K562 (cell line): ENCODE data around the gene EXT2.

Experiments used
- CHD2 ChIP-seq: IDR thresholded peaks from 2 replicates; pipeline ENCODE4 v1.6.1; 2011; ENCODE audit warnings: low read depth, low read length
- FOXJ3 ChIP-seq: sonication (generic); formaldehyde crosslinking; IDR thresholded peaks from 2 replicates; pipeline ENCODE4 v1.4.0; 2020; ENCODE audit warnings: mild to moderate bottlenecking, missing genetic modification reagents
- SIN3B ChIP-seq: fragments of 450-650 bp; IDR thresholded peaks from 2 replicates; pipeline ENCODE4 v1.6.1; 2017; ENCODE audit warnings: low read depth, mild to moderate bottlenecking, moderate library complexity
- USF2 ChIP-seq: sonication (generic); formaldehyde crosslinking; IDR thresholded peaks from 2 replicates; pipeline ENCODE4 v1.5.0; 2020; ENCODE audit warnings: missing genetic modification reagents
- ZNF184 ChIP-seq: sonication (generic); formaldehyde crosslinking; IDR thresholded peaks from 2 replicates; pipeline ENCODE4 v1.5.0; 2020; ENCODE audit warnings: missing genetic modification reagents

DNA sequence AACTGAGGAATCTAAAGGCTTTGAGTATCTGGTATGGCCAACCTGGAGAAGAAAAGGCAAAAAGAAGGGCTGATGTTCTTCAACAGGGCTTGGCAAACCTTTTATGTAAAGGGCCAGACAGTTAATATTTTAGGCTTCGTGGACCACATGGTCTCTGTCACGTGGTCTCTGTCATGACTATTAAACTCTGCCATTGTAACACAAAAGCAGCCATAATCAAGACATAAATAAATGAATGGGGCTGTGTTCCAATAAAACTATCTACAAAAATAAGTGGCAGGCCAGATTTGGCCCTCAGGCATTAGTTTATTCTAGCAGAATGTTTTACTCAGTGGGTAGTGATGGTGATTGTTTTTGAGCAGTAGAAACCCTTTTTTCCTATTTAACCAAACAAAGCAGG lies 48.2 kb upstream of the EXT2 start:
- TF ChIP-seq SIN3B (no peak), CHD2 (no peak), FOXJ3 (CRISPR knock-in tag) (no peak), ZNF184 (no peak), USF2 (CRISPR knock-in tag) (0 out of 2 replicates have a peak, but pooled peaks have one; percentile 21)
